HepG2 (cell line): ENCODE data around the gene SLC12A5. TPM values are rescaled to one million over a fixed set of nuclear protein-coding genes. Genes with fewer than 3 reads are reported as not detected.

Source experiments
- ARID2 ChIP-seq: sonication (generic); formaldehyde crosslinking; IDR thresholded peaks from 2 replicates; pipeline ENCODE4 v1.8.1; 2022; ENCODE audit warnings: mild to moderate bottlenecking, missing genetic modification reagents, borderline replicate concordance
- ESRRA ChIP-seq: sonication (generic); formaldehyde crosslinking; IDR thresholded peaks from 2 replicates; pipeline ENCODE4 v1.5.1; 2020; ENCODE audit warnings: mild to moderate bottlenecking, low read depth, missing genetic modification reagents
- KLF6 ChIP-seq: IDR thresholded peaks from 2 replicates; pipeline ENCODE4 v1.8.0; 2016; ENCODE audit warnings: missing biosample characterization, missing genetic modification reagents
- MLLT10 ChIP-seq: sonication (generic); formaldehyde crosslinking; IDR thresholded peaks from 2 replicates; pipeline ENCODE4 v1.4.0; 2020; ENCODE audit warnings: missing genetic modification reagents
- MTA1 ChIP-seq: sonication (generic); formaldehyde crosslinking; IDR thresholded peaks from 2 replicates; pipeline ENCODE4 v1.4.0; 2020; ENCODE audit warnings: missing genetic modification reagents, mild to moderate bottlenecking, borderline replicate concordance
- PHF5A ChIP-seq: IDR thresholded peaks from one replicate; pipeline ENCODE4 v1.6.1; 2018; ENCODE audit warnings: low read depth, missing genetic modification reagents; ENCODE audit not compliant: unreplicated experiment
- RARG ChIP-seq: sonication (generic); formaldehyde crosslinking; IDR thresholded peaks from 2 replicates; pipeline ENCODE4 v1.4.0; 2020; ENCODE audit warnings: low read depth, mild to moderate bottlenecking, missing genetic modification reagents
- SOX13 ChIP-seq, 3 experiments: fragments of 450-650 bp in 1 of 3; sonication (generic) in 1 of 3; formaldehyde crosslinking in 1 of 3; IDR thresholded peaks in 2 of 3; conservative IDR thresholded peaks in 1 of 3; 2 replicates each; pipeline versions ENCODE4 v1.5.0 to v1.6.1; 2016 to 2020; ENCODE audit warnings: antibody characterized with exemption in 1 of 3, mild to moderate bottlenecking in 1 of 3, missing compliant biosample characterization in 1 of 3, missing genetic modification reagents in 1 of 3, moderate library complexity in 1 of 3
- SP5 ChIP-seq: IDR thresholded peaks from 2 replicates; pipeline ENCODE4 v1.6.1; 2016; ENCODE audit warnings: low read depth, borderline replicate concordance
- SPEN ChIP-seq: sonication (generic); formaldehyde crosslinking; IDR thresholded peaks from 2 replicates; pipeline ENCODE4 v1.5.1; 2020; ENCODE audit warnings: low read depth, mild to moderate bottlenecking, missing genetic modification reagents
- TRIM24 ChIP-seq: sonication (generic); formaldehyde crosslinking; IDR thresholded peaks from 2 replicates; pipeline ENCODE4 v1.8.0; 2022; ENCODE audit warnings: mild to moderate bottlenecking, missing genetic modification reagents
- ZBTB7A ChIP-seq: sonication (generic); formaldehyde crosslinking; IDR thresholded peaks from 2 replicates; pipeline ENCODE4 v1.8.0; 2022; ENCODE audit warnings: mild to moderate bottlenecking, missing genetic modification reagents
- ZKSCAN8 ChIP-seq: IDR thresholded peaks from 2 replicates; pipeline ENCODE4 v1.6.1; 2016; ENCODE audit warnings: borderline replicate concordance, missing genetic modification reagents, missing compliant biosample characterization
- ZNF235 ChIP-seq: sonication (generic); formaldehyde crosslinking; IDR thresholded peaks from 2 replicates; pipeline ENCODE4 v1.8.1; 2023; ENCODE audit warnings: mild to moderate bottlenecking, missing genetic modification reagents, borderline replicate concordance
- ZNF263 ChIP-seq: sonication (generic); formaldehyde crosslinking; IDR thresholded peaks from 2 replicates; pipeline ENCODE4 v1.4.0; 2020; ENCODE audit warnings: missing genetic modification reagents
- ZNF274 ChIP-seq: sonication (generic); formaldehyde crosslinking; IDR thresholded peaks from 2 replicates; pipeline ENCODE4 v1.5.1; 2020; ENCODE audit warnings: mild to moderate bottlenecking, missing genetic modification reagents
- ZNF343 ChIP-seq: sonication (generic); formaldehyde crosslinking; IDR thresholded peaks from 2 replicates; pipeline ENCODE4 v1.4.0; 2020; ENCODE audit warnings: mild to moderate bottlenecking, missing genetic modification reagents
- ZNF563 ChIP-seq: sonication (generic); formaldehyde crosslinking; IDR thresholded peaks from 2 replicates; pipeline ENCODE4 v1.8.0; 2022; ENCODE audit warnings: mild to moderate bottlenecking, moderate library complexity, missing genetic modification reagents
- ZNF605 ChIP-seq: sonication (generic); formaldehyde crosslinking; IDR thresholded peaks from 2 replicates; pipeline ENCODE4 v1.8.0; 2022; ENCODE audit warnings: mild to moderate bottlenecking, missing genetic modification reagents
- ZNF776 ChIP-seq: sonication (generic); formaldehyde crosslinking; IDR thresholded peaks from 2 replicates; pipeline ENCODE4 v1.4.0; 2020; ENCODE audit warnings: mild to moderate bottlenecking, missing genetic modification reagents
- ZNF891 ChIP-seq: sonication (generic); formaldehyde crosslinking; IDR thresholded peaks from 2 replicates; pipeline ENCODE4 v1.5.0; 2020; ENCODE audit warnings: mild to moderate bottlenecking, missing genetic modification reagents
- polyA plus RNA-seq, 8 experiments: library from polyadenylated mRNA; depleted of rRNA in 3 of 8; stranded (reverse) in 7 of 8; unstranded in 1 of 8; fragments of >200 nt; fragmentation: Illumina TruSeq in 4 of 8; extraction: Trizol in 4 of 8; gene quantifications; 2 replicates each; pipeline versions ENCODE4 v1.2.1 to v1.2.3, GENCODE V29; 2011 to 2016; ENCODE audit warnings: low read depth in 4 of 8, missing spikeins in 1 of 8, mixed read lengths in 1 of 8; ENCODE audit not compliant: insufficient read depth in 1 of 8
- total RNA-seq, 5 experiments: library from RNA; depleted of rRNA; stranded (reverse); fragments of >200 nt; fragmentation: Illumina TruSeq; extraction: Trizol; gene quantifications; 2 replicates each; pipeline ENCODE4 v1.2.3, GENCODE V29; 2016; ENCODE audit warnings: low read depth in 1 of 5
- TF ChIP-seq, protein P1 (sequence below): sonication (generic); formaldehyde crosslinking; IDR thresholded peaks from 2 replicates; pipeline ENCODE4 v1.4.0; 2020; ENCODE audit warnings: mild to moderate bottlenecking, missing genetic modification reagents
- TF ChIP-seq, protein P2 (sequence below): sonication (generic); formaldehyde crosslinking; IDR thresholded peaks from 2 replicates; pipeline ENCODE4 v1.5.0; 2020; ENCODE audit warnings: missing genetic modification reagents
- TF ChIP-seq, protein P3 (sequence below): sonication (generic); formaldehyde crosslinking; IDR thresholded peaks from 2 replicates; pipeline ENCODE4 v1.8.1; 2022; ENCODE audit warnings: low read depth, mild to moderate bottlenecking, missing genetic modification reagents

Gene SLC12A5
- total and polyA plus RNA-seq, 2 of the 13 experiments (the other 11 are each of a cell fraction or from before 2014, with no cell fraction given), result 4.3 to 5.4 TPM

DNA sequence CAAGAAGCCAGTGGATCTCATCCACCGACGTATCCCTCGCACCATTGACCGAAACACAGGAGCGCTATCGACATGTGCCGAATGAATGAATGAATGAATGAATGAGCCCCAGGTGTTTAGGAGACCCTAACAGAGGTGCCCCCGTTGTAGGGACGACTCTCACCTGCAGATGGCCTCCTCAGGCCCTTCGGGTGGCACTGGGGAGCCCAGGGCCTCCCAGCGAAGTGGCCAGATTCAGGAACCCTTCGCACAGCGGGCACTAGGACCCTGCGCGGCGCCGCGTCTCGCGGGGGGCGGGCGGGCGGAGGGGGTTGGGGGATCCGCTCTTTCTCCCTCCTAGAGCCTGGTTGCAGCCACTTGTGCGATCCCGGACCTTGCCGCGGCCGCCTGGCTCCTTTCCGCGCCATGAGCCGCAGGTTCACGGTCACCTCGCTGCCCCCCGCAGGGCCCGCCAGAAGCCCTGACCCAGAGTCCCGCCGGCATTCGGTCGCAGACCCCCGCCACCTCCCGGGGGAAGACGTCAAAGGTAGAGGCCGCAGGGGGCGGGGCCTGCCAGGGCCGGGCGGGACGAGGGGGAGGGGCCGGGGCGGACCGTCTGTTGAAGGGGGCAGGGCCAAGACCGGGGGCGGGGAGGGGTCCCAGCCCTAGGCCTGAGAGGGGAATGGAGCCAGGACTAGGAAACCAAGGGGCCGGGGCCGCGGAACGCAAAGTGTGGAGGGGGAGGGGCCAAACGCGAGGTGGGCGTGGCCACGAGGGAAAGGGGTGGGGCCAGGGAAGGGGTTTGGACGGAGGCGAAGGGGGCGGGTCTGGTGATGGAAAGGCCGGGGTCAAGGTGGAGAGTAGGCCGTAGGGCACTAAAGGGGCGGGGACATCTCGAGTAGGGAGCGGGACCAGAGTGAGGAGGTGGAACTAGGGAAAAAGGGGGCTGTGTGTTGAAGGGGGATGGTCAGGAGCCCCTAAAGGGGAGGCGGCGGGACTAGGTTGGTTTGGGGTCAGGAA, 7.4 kb upstream of the SLC12A5 start (continued):
- TF ChIP-seq ZNF343 (CRISPR knock-in tag) (peak; percentile 52; the same call in 1 of the 2 replicates), ZNF235 (CRISPR knock-in tag) (no peak), MTA1 (CRISPR knock-in tag) (peak; percentile 37; the same call in 1 of the 2 replicates), ZNF274 (CRISPR knock-in tag) (peak; percentile 78; the same call in 1 of the 2 replicates), RARG (CRISPR knock-in tag) (no peak), MLLT10 (CRISPR knock-in tag) (no peak), ZKSCAN8 (no peak), ZNF563 (CRISPR knock-in tag) (peak; percentile 61), SOX13 (IDR thresholded peaks at IDR 0.05) (no peak), SOX13 (CRISPR knock-in tag; conservative IDR thresholded peaks at IDR 0.05 in 1 of 2, IDR thresholded peaks at IDR 0.05 in 1 of 2) (peak in 1 of 2 experiments; percentile 7; a peak in 1 of 4 replicates), SPEN (CRISPR knock-in tag) (no peak; the same call in 1 of the 2 replicates), ARID2 (no peak), ZNF605 (CRISPR knock-in tag) (peak; percentile 28; the same call in 1 of the 2 replicates), KLF6 (CRISPR knock-in tag) (peak; percentile 67; the same call in 1 of the 2 replicates), PHF5A (CRISPR knock-in tag) (no peak), ZNF891 (CRISPR knock-in tag) (peak; percentile 57; the same call in 1 of the 2 replicates), TRIM24 (CRISPR knock-in tag) (no peak), ZBTB7A (CRISPR knock-in tag) (no peak), ZNF263 (CRISPR knock-in tag) (no peak), ZNF776 (CRISPR knock-in tag) (no peak), ESRRA (CRISPR knock-in tag) (no peak; the same call in 1 of the 2 replicates), SP5 (CRISPR knock-in tag) (peak; percentile 45; the same call in 1 of the 2 replicates)
- TF ChIP-seq, protein P1, sequence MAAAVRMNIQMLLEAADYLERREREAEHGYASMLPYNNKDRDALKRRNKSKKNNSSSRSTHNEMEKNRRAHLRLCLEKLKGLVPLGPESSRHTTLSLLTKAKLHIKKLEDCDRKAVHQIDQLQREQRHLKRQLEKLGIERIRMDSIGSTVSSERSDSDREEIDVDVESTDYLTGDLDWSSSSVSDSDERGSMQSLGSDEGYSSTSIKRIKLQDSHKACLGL (CRISPR knock-in tag), result no peak
- TF ChIP-seq, protein P2, sequence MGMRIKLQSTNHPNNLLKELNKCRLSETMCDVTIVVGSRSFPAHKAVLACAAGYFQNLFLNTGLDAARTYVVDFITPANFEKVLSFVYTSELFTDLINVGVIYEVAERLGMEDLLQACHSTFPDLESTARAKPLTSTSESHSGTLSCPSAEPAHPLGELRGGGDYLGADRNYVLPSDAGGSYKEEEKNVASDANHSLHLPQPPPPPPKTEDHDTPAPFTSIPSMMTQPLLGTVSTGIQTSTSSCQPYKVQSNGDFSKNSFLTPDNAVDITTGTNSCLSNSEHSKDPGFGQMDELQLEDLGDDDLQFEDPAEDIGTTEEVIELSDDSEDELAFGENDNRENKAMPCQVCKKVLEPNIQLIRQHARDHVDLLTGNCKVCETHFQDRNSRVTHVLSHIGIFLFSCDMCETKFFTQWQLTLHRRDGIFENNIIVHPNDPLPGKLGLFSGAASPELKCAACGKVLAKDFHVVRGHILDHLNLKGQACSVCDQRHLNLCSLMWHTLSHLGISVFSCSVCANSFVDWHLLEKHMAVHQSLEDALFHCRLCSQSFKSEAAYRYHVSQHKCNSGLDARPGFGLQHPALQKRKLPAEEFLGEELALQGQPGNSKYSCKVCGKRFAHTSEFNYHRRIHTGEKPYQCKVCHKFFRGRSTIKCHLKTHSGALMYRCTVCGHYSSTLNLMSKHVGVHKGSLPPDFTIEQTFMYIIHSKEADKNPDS (CRISPR knock-in tag), result no peak
- TF ChIP-seq, protein P3, sequence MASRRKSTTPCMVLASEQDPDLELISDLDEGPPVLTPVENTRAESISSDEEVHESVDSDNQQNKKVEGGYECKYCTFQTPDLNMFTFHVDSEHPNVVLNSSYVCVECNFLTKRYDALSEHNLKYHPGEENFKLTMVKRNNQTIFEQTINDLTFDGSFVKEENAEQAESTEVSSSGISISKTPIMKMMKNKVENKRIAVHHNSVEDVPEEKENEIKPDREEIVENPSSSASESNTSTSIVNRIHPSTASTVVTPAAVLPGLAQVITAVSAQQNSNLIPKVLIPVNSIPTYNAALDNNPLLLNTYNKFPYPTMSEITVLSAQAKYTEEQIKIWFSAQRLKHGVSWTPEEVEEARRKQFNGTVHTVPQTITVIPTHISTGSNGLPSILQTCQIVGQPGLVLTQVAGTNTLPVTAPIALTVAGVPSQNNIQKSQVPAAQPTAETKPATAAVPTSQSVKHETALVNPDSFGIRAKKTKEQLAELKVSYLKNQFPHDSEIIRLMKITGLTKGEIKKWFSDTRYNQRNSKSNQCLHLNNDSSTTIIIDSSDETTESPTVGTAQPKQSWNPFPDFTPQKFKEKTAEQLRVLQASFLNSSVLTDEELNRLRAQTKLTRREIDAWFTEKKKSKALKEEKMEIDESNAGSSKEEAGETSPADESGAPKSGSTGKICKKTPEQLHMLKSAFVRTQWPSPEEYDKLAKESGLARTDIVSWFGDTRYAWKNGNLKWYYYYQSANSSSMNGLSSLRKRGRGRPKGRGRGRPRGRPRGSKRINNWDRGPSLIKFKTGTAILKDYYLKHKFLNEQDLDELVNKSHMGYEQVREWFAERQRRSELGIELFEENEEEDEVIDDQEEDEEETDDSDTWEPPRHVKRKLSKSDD (CRISPR knock-in tag), result no peak
